Activated T-cell treated with anti-CD3 and anti-CD28 coated beads for 48 hours (primary cell): Measurements from ENCODE around the gene SNRPA.
"Not testable (repeated sequence)": the region's sequence is repeated elsewhere in the genome, so short reads cannot be mapped to it uniquely, and the experiment has no call there.

Source experiments
- DNase-seq: peaks from one replicate; pipeline ENCODE4 v3.0.0-alpha.2; 2020; ENCODE audit warnings: low read depth

Gene SNRPA

DNA sequence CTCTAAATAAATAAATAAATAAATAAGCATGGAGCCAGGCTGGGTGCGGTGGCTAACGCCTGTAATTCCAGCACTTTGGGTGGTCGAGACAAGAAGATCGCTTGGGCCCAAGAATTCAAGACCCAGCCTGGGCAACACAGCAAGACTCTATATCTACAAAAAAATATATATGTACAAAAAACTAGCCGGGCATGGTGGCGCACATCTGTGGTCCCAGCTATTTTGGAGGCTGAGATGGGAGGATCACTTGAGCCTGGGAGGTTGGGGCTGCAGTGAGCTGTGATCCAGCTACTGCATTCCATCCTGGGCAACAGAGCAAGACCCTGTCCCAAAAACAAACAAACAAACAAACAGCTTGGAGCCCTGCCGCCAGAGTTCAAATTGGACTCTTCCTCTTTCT lies 3.5 kb upstream of the SNRPA start:
- no peak for DNase-seq

- DNase-seq: peak; percentile 97
Observed at GRCh38 chr19:40750058-40750873, 737 bp upstream of the SNRPA start, which contains the start of gene ACTMAP. Gene ACTMAP (minus strand): TSS chr19:40750477. CDS start chr19:40749803, 674 bp downstream.

GRCh38 chr19:40752257-40752781 lies 1.3 kb downstream of the SNRPA start:
- DNase-seq: no peak

GRCh38 chr19:40754611-40755247 lies 3.7 kb downstream of the SNRPA start:
- peak; percentile 63 for DNase-seq

DNA sequence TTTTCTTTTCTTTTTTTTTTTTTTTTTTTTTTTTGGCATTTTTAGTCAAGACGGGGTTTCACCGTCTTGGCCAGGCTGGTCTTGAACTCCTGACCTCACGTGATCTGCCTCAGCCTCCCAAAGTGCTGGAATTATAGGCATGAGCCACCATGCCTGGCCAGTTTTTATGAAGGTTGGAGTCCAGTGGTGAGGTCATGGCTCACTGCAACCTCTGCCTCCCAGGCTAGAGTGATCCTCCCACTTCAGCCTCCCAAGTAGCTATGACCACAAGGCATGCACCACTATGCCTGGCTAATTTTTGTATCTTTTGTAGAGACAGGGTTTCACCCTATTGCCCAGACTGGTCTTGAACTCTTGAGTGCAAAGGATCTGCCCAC lies 4.2 kb downstream of the SNRPA start:
- no peak for DNase-seq

GRCh38 chr19:40755791-40756190 lies 4.8 kb downstream of the SNRPA start:
- DNase-seq: no peak

GRCh38 chr19:40756502-40757110 lies 5.6 kb downstream of the SNRPA start:
- no peak for DNase-seq

- no peak for DNase-seq
Observed at GRCh38 chr19:40758491-40758890, 7.5 kb downstream of the SNRPA start.

- DNase-seq: no peak
Observed at GRCh38 chr19:40759352-40759751, 8.3 kb downstream of the SNRPA start.

- DNase-seq: no peak
Observed at GRCh38 chr19:40762754-40763470, 11.9 kb downstream of the SNRPA start.

DNA sequence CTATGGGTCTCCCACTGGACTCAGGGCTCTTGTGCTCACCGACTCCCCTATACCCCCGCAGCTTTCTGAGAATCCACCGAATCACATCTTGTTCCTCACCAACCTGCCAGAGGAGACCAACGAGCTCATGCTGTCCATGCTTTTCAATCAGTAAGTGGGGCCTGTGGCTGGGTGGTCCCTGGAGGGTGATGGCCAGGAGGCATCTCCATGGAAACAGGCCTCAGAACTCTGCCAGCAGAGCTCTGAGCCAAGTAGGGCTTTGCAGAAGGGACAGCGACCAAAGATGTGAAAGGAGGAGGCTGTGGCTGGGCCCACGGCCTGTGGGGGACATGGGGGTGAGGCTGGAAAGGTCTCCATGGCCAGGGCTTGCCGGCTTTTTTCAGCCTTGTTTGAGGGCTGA lies 12.5 kb downstream of the SNRPA start:
- DNase-seq: no peak

GRCh38 chr19:40763963-40764362 lies 13.0 kb downstream of the SNRPA start:
- no peak for DNase-seq

- not testable (repeated sequence) for DNase-seq
Observed at GRCh38 chr19:40766385-40766784, 15.4 kb downstream of the SNRPA start.

- DNase-seq: no peak
Observed at GRCh38 chr19:40768869-40769268, 17.9 kb downstream of the SNRPA start.

- DNase-seq: not testable (repeated sequence)
Observed at GRCh38 chr19:40771101-40771862, 20.3 kb downstream of the SNRPA start.

- no peak for DNase-seq
Observed at GRCh38 chr19:40774916-40775631, 24.1 kb downstream of the SNRPA start, which contains the start of gene MIA. Gene MIA (plus strand): TSS chr19:40775521. CDS start chr19:40775543, 22 bp downstream.

DNA sequence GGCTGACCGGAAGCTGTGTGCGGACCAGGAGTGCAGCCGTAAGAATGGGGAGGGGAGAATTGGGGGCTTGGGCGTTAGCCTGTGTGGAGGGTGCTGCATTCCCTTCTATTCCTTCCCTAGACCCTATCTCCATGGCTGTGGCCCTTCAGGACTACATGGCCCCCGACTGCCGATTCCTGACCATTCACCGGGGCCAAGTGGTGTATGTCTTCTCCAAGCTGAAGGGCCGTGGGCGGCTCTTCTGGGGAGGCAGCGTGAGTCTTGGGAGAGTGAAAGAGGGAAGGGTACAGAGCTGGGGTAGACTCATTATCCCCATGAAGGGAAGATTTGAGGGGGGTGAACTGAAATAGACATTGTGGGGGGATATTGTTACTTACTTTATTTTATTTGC lies 24.6 kb downstream of the SNRPA start:
- no peak for DNase-seq

DNA sequence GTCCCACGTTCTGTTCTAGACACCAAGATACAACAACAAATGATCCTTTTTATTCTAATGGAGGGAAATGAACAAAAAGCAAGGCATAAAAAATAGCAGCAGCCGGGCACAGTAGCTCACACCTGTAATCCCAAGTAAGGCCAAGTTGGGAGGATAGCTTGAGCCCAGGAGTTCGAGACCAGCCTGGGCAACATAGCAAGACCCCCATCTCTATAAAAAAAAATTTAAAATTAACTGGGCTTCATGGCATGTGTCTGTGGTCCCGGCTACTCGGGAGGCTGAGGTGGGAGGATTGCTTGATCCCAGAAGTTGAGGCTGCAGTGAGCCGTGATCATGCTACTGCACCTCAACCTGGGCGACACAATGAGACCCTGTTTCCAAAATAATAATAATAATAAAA lies 25.4 kb downstream of the SNRPA start:
- DNase-seq: no peak

DNA sequence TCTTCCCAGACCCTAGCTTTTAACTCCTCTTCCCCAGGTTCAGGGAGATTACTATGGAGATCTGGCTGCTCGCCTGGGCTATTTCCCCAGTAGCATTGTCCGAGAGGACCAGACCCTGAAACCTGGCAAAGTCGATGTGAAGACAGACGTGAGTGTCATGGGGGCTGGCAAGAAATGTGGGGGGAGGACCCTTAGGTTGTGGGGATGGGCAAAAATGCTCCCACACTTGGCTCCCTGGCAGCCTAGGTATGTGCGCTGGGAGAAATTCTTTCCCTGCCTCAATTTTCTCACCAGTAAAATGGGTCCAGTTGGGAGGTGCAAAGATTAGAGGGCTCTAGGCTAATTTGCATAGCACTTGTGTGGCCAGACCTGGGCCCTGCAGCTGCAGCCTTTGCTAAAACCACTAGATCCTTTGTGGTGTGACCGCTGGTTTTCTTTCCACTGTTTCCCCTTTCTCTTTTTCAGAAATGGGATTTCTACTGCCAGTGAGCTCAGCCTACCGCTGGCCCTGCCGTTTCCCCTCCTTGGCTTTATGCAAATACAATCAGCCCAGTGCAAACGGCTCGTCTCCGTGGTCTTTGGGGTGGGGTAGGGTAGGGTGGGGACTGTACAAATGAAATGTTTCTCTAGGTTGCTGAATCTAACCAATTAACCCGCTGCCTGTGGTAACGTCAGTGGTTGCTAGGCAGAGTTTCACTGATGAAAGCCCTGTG lies 26.1 kb downstream of the SNRPA start:
- peak; percentile 79 for DNase-seq

DNA sequence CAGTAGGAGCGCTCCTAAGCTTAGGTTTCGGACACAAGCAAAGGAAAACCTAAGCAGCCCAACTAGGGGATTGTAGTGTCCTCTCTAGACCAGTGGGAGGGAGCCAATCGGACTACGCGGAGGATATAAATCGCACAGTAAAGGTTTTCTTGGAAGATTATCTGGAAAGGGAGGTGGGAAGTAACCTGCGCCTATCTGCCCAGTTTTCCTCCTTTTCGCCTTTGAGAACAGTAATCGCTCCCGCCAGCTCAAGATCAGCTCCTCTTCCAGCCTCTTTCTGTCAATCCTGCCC lies 26.6 kb downstream of the SNRPA start:
- DNase-seq: no peak
